ENCODE measurements around the gene TSPAN31.

DNA sequence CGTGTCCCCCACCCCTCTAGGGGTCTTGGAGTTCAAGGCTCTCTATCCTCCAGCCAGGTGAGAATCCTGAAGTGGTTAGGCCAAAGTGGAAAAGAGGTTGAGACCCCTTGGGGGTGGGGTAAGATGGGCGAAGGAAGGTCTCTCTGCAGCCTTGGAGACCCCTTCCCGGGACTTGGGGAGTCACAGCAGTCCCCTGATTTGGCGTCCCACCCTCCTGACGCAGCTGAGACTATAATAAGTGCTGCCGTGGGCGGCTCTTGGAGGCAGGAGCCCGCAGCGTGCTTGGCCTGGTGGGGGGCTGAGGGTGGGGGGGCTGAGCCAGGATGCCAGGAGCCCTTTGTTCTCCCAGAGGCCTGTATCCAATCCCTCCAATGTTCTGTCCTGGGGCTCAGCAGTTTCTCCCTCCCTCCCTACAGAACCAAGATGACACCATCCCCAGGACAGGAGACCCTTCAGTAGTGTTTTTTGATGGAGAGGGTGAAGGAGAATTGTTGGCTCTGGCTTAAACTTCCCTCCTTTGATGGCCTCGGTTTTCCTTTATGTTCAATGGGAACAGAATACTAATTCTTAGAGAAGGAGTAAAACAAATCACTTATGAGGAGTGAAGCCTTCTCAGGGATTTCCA lies 4.8 kb upstream of the TSPAN31 start:
- no peak for TF ChIP-seq FOXK2 (IDR thresholded peaks at IDR 0.05)
- TF ChIP-seq FOXM1 (IDR thresholded peaks at IDR 0.05; ENCODE audit: borderline replicate concordance) = no peak
- no peak for TF ChIP-seq SUZ12 (IDR thresholded peaks at IDR 0.05)
- no peak for TF ChIP-seq SP1 (IDR thresholded peaks at IDR 0.05)
